Activated CD4-positive, alpha-beta memory T cell treated with anti-CD3 and anti-CD28 coated beads, Interleukin-2, amount 10 ng/mL, durations not matched to agents 7 days and 5 days (primary cell): ENCODE data around the gene TMEM167A. TPM values are rescaled to one million over a fixed set of nuclear protein-coding genes. Genes with fewer than 3 reads are reported as not detected.

Experiments used
- CTCF ChIA-PET: fragments of 350-600 bp; sonication (Branson Sonifier 250); formaldehyde crosslinking; loops from one replicate; lab custom pipeline; 2021; ENCODE audit warnings: antibody characterized with exemption, inconsistent platforms; lab: Charles Lee
- POLR2A ChIA-PET: fragments of 350-600 bp; sonication (Branson Sonifier 250); formaldehyde crosslinking; loops from one replicate; lab custom pipeline; 2021; ENCODE audit warnings: antibody characterized with exemption; lab: Charles Lee
- DNase-seq: peaks from one replicate; pipeline ENCODE4 v3.0.0-alpha.2; 2020
- H3K27ac Mint-ChIP-seq: one replicate; pipeline ENCODE4 v1.8.0; 2021; ENCODE audit warnings: mild to moderate bottlenecking, mixed read lengths
- H3K27me3 Mint-ChIP-seq: one replicate; pipeline ENCODE4 v1.8.0; 2021; ENCODE audit warnings: mixed read lengths
- H3K36me3 Mint-ChIP-seq: one replicate; pipeline ENCODE4 v1.8.0; 2021; ENCODE audit warnings: low read depth, mixed read lengths
- H3K4me1 Mint-ChIP-seq: one replicate; pipeline ENCODE4 v1.8.0; 2021; ENCODE audit warnings: mixed read lengths
- H3K4me3 Mint-ChIP-seq: one replicate; pipeline ENCODE4 v1.8.0; 2021; ENCODE audit warnings: mild to moderate bottlenecking, mixed read lengths
- H3K9me3 Mint-ChIP-seq: one replicate; pipeline ENCODE4 v1.8.0; 2021; ENCODE audit warnings: mixed read lengths
- total RNA-seq, 2 experiments: library from RNA; stranded (reverse); gene quantifications; one replicate each; pipeline ENCODE4 v1.2.3, GENCODE V29; 2021

The TMEM167A gene
- total RNA-seq, 2 experiments from 2014 or later: 78.4 to 81.2 TPM

GRCh38 chr5:83044926-83045325 lies 32.3 kb downstream of the TMEM167A start:
- POLR2A ChIA-PET: interaction anchor here (1.6 kb wide), 1 partner anchor 11 kb away, joined by 3 read pairs; no protein-coding TSS in a partner anchor
- no peak for DNase-seq
- Mint-ChIP-seq H3K27me3 (no peaks in the 10 kb centered on the region), H3K27ac (no peak overlapping the region), H3K4me1 (no peaks in the 10 kb centered on the region), H3K9me3 (no peaks in the 10 kb centered on the region), H3K4me3 (no peak overlapping the region), H3K36me3 (peaks cover 5% of the 10 kb centered on the region)
- CTCF ChIA-PET: no interaction called here

GRCh38 chr5:83042507-83042906 lies 34.7 kb downstream of the TMEM167A start:
- no peak for DNase-seq
- CTCF ChIA-PET: interaction anchor here (1.2 kb wide), 1 partner anchor 387 kb away, joined by 3 read pairs; no protein-coding TSS in a partner anchor
- H3K27ac Mint-ChIP-seq: no peak overlapping the region
- H3K4me3 Mint-ChIP-seq: no peak overlapping the region
- H3K36me3 Mint-ChIP-seq: peaks cover 3% of the 10 kb centered on the region
- no peaks in the 10 kb centered on the region for H3K9me3 Mint-ChIP-seq
- H3K4me1 Mint-ChIP-seq: no peaks in the 10 kb centered on the region
- H3K27me3 Mint-ChIP-seq: no peaks in the 10 kb centered on the region
- POLR2A ChIA-PET: no interaction called here

- Mint-ChIP-seq H3K4me3 (no peak overlapping the region), H3K36me3 (no peaks in the 10 kb centered on the region), H3K4me1 (no peaks in the 10 kb centered on the region), H3K27ac (no peak overlapping the region), H3K27me3 (no peaks in the 10 kb centered on the region), H3K9me3 (no peaks in the 10 kb centered on the region)
- ChIA-PET CTCF (no interaction called here), POLR2A (no interaction called here)
- no peak for DNase-seq
These were observed 38.3 kb downstream of the TMEM167A start for GRCh38 chr5:83038924-83039323.

- Mint-ChIP-seq H3K9me3 (no peaks in the 10 kb centered on the region), H3K4me3 (no peak overlapping the region), H3K27ac (no peak overlapping the region), H3K4me1 (no peaks in the 10 kb centered on the region), H3K36me3 (no peaks in the 10 kb centered on the region), H3K27me3 (no peaks in the 10 kb centered on the region)
- ChIA-PET CTCF (interaction anchor here (0.7 kb wide), 1 partner anchor 348 kb away, joined by 3 read pairs; no protein-coding TSS in a partner anchor), POLR2A (no interaction called here)
- DNase-seq: no peak
These were observed 40.1 kb downstream of the TMEM167A start for GRCh38 chr5:83036991-83037575.

- Mint-ChIP-seq H3K9me3 (no peaks in the 10 kb centered on the region), H3K27ac (no peak overlapping the region), H3K27me3 (no peaks in the 10 kb centered on the region), H3K4me1 (no peaks in the 10 kb centered on the region), H3K36me3 (no peaks in the 10 kb centered on the region), H3K4me3 (no peak overlapping the region)
- no peak for DNase-seq
- ChIA-PET CTCF (no interaction called here), POLR2A (no interaction called here)
These were observed 41.7 kb downstream of the TMEM167A start for GRCh38 chr5:83035373-83036100.

GRCh38 chr5:83034528-83035207 lies 42.5 kb downstream of the TMEM167A start:
- no peak overlapping the region for H3K27ac Mint-ChIP-seq
- H3K27me3 Mint-ChIP-seq: no peaks in the 10 kb centered on the region
- ChIA-PET POLR2A (no interaction called here), CTCF (no interaction called here)
- H3K4me3 Mint-ChIP-seq: no peak overlapping the region
- no peaks in the 10 kb centered on the region for H3K36me3 Mint-ChIP-seq
- H3K9me3 Mint-ChIP-seq: no peaks in the 10 kb centered on the region
- no peak for DNase-seq
- H3K4me1 Mint-ChIP-seq: no peaks in the 10 kb centered on the region

GRCh38 chr5:83034036-83034435 lies 43.2 kb downstream of the TMEM167A start:
- POLR2A ChIA-PET: no interaction called here

GRCh38 chr5:83031381-83031780 lies 45.8 kb downstream of the TMEM167A start:
- Mint-ChIP-seq H3K27me3 (no peaks in the 10 kb centered on the region), H3K27ac (no peak overlapping the region), H3K36me3 (no peaks in the 10 kb centered on the region), H3K4me3 (no peak overlapping the region), H3K9me3 (no peaks in the 10 kb centered on the region), H3K4me1 (no peaks in the 10 kb centered on the region)
- CTCF ChIA-PET: no interaction called here
- POLR2A ChIA-PET: no interaction called here
- no peak for DNase-seq

More at GRCh38 chr5:83034036-83034435, 43.2 kb downstream of the TMEM167A start:
- DNase-seq: no peak
- no peak overlapping the region for H3K27ac Mint-ChIP-seq
- CTCF ChIA-PET: no interaction called here
- H3K36me3 Mint-ChIP-seq: no peaks in the 10 kb centered on the region
- H3K4me1 Mint-ChIP-seq: no peaks in the 10 kb centered on the region
- no peaks in the 10 kb centered on the region for H3K27me3 Mint-ChIP-seq
- H3K4me3 Mint-ChIP-seq: no peak overlapping the region
- no peaks in the 10 kb centered on the region for H3K9me3 Mint-ChIP-seq

GRCh38 chr5:83029912-83030311 lies 47.3 kb downstream of the TMEM167A start:
- Mint-ChIP-seq H3K27ac (no peak overlapping the region), H3K9me3 (no peaks in the 10 kb centered on the region), H3K27me3 (no peaks in the 10 kb centered on the region), H3K36me3 (no peaks in the 10 kb centered on the region), H3K4me1 (no peaks in the 10 kb centered on the region), H3K4me3 (no peak overlapping the region)
- ChIA-PET CTCF (no interaction called here), POLR2A (no interaction called here)
- no peak for DNase-seq

GRCh38 chr5:83026930-83027687 lies 50.1 kb downstream of the TMEM167A start:
- no peaks in the 10 kb centered on the region for H3K9me3 Mint-ChIP-seq

GRCh38 chr5:83026516-83026915 lies 50.7 kb downstream of the TMEM167A start:
- H3K4me1 Mint-ChIP-seq: no peaks in the 10 kb centered on the region
- ChIA-PET CTCF (no interaction called here), POLR2A (no interaction called here)
- H3K36me3 Mint-ChIP-seq: no peaks in the 10 kb centered on the region
- no peak overlapping the region for H3K4me3 Mint-ChIP-seq
- H3K9me3 Mint-ChIP-seq: no peaks in the 10 kb centered on the region
- H3K27me3 Mint-ChIP-seq: no peaks in the 10 kb centered on the region
- H3K27ac Mint-ChIP-seq: no peak overlapping the region
- DNase-seq: no peak

More at GRCh38 chr5:83026930-83027687, 50.1 kb downstream of the TMEM167A start:
- Mint-ChIP-seq H3K4me1 (no peaks in the 10 kb centered on the region), H3K27ac (no peak overlapping the region), H3K36me3 (no peaks in the 10 kb centered on the region), H3K4me3 (no peak overlapping the region), H3K27me3 (no peaks in the 10 kb centered on the region)
- ChIA-PET CTCF (no interaction called here), POLR2A (no interaction called here)
- no peak for DNase-seq

GRCh38 chr5:83025690-83026478 lies 51.3 kb downstream of the TMEM167A start:
- Mint-ChIP-seq H3K9me3 (no peaks in the 10 kb centered on the region), H3K36me3 (no peaks in the 10 kb centered on the region), H3K27me3 (no peaks in the 10 kb centered on the region), H3K4me1 (no peaks in the 10 kb centered on the region), H3K4me3 (no peak overlapping the region), H3K27ac (no peak overlapping the region)
- ChIA-PET POLR2A (no interaction called here), CTCF (no interaction called here)
- DNase-seq: no peak
